GM20000 (cell line): ENCODE measurements around the gene SLC29A2.
"Not testable (repeated sequence)": the region's sequence is repeated elsewhere in the genome, so short reads cannot be mapped to it uniquely, and the experiment has no call there.

Experiments used
- DNase-seq: peaks from one replicate; pipeline ENCODE4 v3.0.0; 2012; ENCODE audit warnings: low spot score
- TF ChIP-seq, protein P1 (sequence below): IDR thresholded peaks from 2 replicates; pipeline ENCODE4 v1.5.1; 2012; ENCODE audit warnings: mild to moderate bottlenecking, control low read depth; ENCODE audit errors: extremely low read depth, missing control alignments

Gene SLC29A2

DNA sequence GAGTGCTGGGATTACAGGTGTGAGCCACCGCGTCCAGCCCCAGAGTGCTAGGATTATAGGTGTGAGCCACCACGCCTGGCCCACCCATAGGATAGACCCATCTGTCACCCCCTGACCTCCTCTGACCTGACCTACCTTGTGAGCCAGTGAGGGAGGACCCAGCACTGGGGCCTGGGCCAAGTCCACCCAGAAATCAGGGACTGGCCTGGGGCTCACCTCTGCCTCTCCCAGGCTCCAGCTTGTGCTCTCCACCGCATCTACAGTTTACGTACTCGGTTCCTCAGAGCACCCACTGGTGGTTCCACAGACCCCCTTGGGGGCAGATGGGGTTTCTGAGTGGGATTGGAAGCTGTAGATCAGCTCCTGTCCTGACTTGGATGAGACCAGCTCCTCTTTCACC is 6.4 kb downstream of the SLC29A2 start:
- TF ChIP-seq, protein P1, sequence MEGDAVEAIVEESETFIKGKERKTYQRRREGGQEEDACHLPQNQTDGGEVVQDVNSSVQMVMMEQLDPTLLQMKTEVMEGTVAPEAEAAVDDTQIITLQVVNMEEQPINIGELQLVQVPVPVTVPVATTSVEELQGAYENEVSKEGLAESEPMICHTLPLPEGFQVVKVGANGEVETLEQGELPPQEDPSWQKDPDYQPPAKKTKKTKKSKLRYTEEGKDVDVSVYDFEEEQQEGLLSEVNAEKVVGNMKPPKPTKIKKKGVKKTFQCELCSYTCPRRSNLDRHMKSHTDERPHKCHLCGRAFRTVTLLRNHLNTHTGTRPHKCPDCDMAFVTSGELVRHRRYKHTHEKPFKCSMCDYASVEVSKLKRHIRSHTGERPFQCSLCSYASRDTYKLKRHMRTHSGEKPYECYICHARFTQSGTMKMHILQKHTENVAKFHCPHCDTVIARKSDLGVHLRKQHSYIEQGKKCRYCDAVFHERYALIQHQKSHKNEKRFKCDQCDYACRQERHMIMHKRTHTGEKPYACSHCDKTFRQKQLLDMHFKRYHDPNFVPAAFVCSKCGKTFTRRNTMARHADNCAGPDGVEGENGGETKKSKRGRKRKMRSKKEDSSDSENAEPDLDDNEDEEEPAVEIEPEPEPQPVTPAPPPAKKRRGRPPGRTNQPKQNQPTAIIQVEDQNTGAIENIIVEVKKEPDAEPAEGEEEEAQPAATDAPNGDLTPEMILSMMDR = no peak
- peak; percentile 6 for DNase-seq

DNA sequence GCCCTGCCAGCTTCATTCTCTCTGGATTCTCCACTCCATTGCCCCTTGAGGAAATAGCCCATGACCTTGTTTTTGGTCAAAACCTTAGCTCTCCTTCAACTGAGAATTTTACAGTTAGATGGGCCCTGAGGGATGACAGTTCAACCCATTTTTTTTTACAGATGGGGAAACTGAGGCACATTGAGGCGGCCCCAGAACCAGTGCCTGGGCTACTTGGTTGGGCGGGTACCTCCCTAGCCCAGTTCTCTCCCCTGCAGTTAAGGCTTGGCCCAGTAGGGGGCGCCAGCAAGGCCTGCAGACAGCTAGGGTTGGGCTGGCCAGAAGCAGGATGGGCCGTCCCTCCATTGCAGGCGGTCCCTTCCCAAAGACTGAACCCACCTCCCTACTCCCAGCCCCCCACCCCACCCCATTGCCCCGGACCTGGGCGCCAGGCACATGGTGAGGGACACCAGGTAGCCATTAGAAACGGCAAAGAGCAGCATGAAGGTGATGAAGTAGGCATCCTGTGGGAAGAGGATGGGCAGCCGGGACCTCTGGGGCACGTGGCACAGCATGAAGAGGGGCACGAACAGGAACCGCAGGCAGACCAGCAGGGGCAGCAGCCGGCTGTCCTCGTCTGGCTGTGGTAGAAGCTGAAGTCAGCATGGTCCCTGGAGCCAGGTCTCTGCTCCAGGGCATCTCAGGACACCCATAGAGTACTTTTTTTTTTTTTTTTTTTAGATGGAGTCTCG is 7.6 kb downstream of the SLC29A2 start:
- TF ChIP-seq, protein P1 = peak; percentile 85
- peak; percentile 81 for DNase-seq

DNA sequence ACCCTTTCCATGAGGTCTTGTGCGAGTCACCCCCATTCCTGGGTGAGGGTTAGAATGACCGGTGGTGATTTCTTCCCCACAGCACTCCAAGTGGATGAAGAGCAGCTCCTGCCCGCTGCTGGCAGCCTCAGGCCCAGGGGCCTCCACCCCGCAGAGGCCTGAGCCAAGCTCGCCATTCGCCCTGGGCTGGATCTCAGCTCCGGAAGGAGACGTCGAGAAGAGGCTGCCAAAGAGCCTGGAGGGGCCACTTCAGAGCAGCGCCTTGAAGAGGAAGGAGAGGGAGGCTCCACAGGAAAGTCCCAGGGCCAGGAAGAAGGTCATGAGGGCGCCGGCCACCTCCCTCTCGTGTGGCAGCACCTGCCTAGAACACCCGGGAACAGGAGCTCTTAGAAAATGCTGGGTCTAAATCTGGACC is 8.4 kb downstream of the SLC29A2 start:
- TF ChIP-seq, protein P1 = no peak
- peak; percentile 3 for DNase-seq

DNA sequence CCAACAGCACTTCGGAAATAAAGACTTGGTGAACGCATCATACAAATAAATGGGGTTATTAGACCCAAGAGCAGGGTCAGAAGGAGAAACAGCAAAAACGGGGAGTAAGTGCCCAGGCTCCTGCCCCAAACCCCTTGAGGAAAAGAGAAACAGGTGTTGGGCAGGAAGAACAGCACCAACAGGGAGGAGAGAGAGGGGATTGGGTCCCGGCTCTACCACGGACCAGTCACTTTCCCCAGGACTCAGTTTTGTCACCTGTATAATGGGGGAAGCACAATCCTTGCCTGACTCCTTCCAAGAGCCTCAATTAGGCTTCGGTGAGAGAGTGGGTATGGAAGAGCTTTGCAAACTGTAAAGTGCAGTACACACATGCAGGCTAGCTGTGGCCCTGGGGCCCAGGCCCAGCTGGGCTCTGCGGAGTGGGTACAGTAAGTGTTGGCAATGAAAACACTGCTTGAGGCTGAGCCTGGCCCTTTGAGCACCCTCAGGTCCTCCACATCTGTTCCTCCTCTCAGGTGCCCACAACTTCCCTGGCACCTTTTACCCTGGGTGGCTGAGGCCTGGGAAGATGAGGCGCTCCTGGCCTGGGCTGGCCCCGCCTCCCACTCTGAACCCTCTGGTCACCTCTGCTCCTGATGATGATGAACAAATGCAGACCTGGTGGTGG is 8.9 kb downstream of the SLC29A2 start:
- TF ChIP-seq, protein P1 = no peak

DNA sequence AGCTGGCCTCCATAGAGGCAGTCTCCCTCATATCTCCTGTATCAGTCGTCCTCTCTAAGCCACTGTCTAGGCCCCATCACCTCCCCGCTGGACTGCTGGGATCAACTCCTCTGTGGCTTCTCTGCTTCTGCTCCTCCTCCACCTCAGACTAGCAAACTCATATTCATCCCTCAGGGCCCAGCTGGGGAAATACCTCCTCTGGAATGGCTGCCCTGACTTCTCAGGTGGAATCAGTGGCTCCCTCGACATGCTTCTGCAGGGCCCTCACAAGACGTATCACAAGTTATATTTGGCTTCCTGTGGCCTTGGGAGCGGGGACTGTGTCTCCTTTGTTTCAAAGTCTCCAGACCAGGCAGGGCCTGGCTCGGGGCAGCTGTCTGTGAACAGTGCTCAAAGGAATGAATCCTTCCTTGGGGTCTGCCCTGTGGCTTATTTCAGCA is 10.0 kb downstream of the SLC29A2 start:
- TF ChIP-seq, protein P1 = no peak
- DNase-seq = peak; percentile 4

More for the DNA sequence above, 8.9 kb downstream of the SLC29A2 start:
- no peak for DNase-seq

DNA sequence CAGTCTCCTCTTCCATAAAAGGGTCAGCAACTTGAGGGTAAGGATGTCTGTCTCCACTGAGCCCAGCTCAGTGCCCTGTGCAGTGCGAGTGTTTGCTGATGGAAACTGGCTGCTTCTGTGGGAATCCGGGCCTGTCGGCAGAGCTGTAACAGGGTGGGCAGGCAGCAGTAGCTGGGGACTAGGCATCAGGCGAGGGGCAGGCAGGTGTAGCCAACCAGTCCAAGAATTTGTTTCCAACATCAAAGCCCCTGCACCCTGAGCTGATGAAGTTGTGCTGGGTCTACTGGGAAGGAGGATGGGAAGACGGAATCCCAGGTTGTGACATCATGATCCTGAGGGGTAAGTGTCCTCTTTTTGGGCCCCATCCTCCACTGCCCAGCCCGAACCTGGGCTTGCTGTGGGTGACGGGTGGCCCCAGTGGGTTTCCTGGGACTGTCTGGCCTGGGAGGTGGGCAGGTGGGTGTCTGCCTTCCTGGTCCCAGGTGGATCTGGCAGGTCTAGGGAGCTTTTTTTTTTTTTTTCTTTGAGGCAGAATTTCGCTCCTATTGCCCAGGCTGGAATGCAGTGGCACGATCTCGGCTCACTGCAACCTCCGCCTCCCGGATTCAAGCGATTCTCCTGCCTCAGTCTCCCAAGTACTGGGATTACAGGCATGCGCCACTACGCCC is 11.0 kb downstream of the SLC29A2 start:
- DNase-seq = peak; percentile 8
- TF ChIP-seq, protein P1 = no peak

DNA sequence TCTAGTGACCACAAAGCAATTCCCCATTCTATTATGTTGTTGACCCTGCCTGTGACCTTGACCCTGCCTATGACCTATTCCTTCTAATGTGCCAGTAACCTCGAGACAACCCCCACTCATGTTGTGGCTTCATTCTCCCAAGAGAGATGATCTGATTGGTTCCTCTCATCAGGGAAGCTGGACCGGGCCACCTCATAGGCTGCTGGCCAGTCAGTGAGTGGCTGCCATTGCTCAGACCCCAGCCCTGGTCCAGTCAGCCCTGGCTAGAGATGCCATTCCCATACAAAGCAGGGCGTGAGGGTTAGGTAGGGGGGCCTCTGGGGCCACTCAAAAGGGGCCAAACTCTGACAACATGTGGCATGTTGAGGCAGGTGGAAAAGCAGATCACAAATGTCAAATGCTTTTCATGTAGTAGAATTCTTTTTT is 11.9 kb downstream of the SLC29A2 start:
- TF ChIP-seq, protein P1 = no peak
- DNase-seq = peak; percentile 7

DNA sequence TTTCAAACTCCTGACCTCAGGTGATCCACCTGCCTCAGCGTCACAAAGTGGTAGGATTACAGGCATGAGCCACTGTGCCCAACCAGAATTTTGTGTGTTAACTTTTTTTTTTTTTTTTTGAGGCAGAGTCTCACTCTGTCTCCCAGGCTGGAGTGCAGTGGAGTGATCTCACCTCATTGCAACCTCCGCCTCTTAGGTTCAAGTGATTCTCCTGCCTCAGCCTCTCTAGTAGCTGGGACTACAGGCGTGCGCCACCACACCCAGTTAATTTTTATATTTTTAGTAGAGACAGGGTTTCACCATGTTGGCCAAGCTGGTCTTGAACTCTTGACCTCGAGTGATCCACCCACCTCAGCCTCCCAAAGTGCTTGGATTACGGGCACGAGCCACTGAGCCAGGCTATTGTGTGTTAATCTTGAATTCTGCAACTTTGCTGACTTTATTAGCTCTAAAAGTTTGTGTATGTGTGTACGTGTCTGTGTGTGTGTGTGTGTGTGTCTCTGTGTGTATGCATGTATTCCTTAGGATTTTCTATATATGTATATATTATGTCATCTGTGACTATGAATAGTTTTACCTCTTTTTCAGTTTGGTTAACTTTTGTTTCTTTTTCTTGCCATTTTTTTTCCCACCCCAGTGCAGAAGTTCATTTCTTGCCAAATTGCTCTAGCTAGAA is 20.9 kb downstream of the SLC29A2 start:
- DNase-seq = not testable (repeated sequence)
